Upper lobe of left lung (tissue), 4 donors: ENCODE data around the gene ZNF76.

Experiments
- EP300 ChIP-seq, 4 donors: sonication (generic); formaldehyde crosslinking; IDR thresholded peaks; one replicate each; pipeline ENCODE4 v1.5.1; 2017; ENCODE audit warnings: antibody characterized with exemption in 4 of 4, control low read depth in 2 of 4
- POLR2A ChIP-seq, 4 donors: fragments of 450-650 bp; IDR thresholded peaks; one replicate each; pipeline ENCODE4 v1.5.1; 2016 to 2017; ENCODE audit warnings: antibody characterized with exemption in 4 of 4, mild to moderate bottlenecking in 2 of 4
- POLR2AphosphoS5 ChIP-seq, 2 donors: sonication (generic); formaldehyde crosslinking; IDR thresholded peaks; one replicate each; pipeline ENCODE4 v1.5.1; 2017; ENCODE audit warnings: antibody characterized with exemption in 2 of 2
- TF ChIP-seq, protein P1 (sequence below), 6 experiments: fragments of 450-650 bp in 4 of 6; fragments of 200-600 bp in 2 of 6; sonication (generic) in 2 of 6; IDR thresholded peaks; one replicate each; pipeline ENCODE4 v1.5.1; 2016 to 2019; ENCODE audit warnings: antibody characterized with exemption in 6 of 6

DNA sequence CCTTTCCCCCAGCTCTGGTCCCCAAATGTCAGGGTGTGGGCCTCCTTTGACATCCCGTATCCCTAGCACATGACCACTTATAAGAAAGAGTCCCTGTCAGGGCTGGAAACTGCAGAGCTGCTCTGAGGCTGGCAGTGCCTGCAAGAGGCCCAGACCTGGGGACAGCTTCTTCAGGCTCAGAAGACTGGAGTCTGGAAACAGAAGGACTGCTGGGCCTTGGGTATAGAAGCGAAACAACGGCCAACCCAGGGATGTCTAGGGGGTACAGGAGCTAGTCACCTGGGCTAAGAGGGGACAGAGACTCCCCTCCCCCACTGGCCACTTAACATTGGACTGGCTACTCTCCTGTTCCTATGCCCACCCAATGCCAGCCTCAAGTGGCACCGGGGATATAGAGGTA is 41.1 kb upstream of the ZNF76 start:
- TF ChIP-seq, protein P1, sequence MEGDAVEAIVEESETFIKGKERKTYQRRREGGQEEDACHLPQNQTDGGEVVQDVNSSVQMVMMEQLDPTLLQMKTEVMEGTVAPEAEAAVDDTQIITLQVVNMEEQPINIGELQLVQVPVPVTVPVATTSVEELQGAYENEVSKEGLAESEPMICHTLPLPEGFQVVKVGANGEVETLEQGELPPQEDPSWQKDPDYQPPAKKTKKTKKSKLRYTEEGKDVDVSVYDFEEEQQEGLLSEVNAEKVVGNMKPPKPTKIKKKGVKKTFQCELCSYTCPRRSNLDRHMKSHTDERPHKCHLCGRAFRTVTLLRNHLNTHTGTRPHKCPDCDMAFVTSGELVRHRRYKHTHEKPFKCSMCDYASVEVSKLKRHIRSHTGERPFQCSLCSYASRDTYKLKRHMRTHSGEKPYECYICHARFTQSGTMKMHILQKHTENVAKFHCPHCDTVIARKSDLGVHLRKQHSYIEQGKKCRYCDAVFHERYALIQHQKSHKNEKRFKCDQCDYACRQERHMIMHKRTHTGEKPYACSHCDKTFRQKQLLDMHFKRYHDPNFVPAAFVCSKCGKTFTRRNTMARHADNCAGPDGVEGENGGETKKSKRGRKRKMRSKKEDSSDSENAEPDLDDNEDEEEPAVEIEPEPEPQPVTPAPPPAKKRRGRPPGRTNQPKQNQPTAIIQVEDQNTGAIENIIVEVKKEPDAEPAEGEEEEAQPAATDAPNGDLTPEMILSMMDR (IDR thresholded peaks at IDR 0.05), result no peak
- no peak for TF ChIP-seq POLR2A (IDR thresholded peaks at IDR 0.05)
- no peak for TF ChIP-seq EP300 (IDR thresholded peaks at IDR 0.05)
- TF ChIP-seq POLR2AphosphoS5 (IDR thresholded peaks at IDR 0.05), result no peak
